PFSK-1 (cell line): ENCODE data around the gene CD244.

Source experiments
- POLR2AphosphoS5 ChIP-seq: IDR thresholded peaks from 2 replicates; pipeline ENCODE4 v1.6.1; 2012; ENCODE audit warnings: low read depth, mild to moderate bottlenecking, control low read depth, low read length, moderate library complexity
- REST ChIP-seq, 2 experiments: IDR thresholded peaks; 2 replicates each; pipeline versions ENCODE4 v1.6.1 to v1.8.0; 2011 to 2012; ENCODE audit warnings: low read depth in 2 of 2, low read length in 2 of 2, control low read depth in 1 of 2, inconsistent platforms in 1 of 2, mild to moderate bottlenecking in 1 of 2, moderate library complexity in 1 of 2; ENCODE audit not compliant: insufficient read depth in 1 of 2
- SIN3A ChIP-seq: IDR thresholded peaks from 2 replicates; pipeline ENCODE4 v1.6.1; 2012; ENCODE audit warnings: mild to moderate bottlenecking, low read length, moderate library complexity, borderline replicate concordance; ENCODE audit not compliant: insufficient read depth

- TF ChIP-seq SIN3A (no peak), POLR2AphosphoS5 (no peak), REST (IDR thresholded peaks at IDR 0.05; ENCODE audit: insufficient read depth in 1 of 2, low read depth in 2 of 2, low read length in 2 of 2) (no peak)
Measured at GRCh38 chr1:160858507-160858906, 4.2 kb downstream of the CD244 start.
